Ishikawa (cell line): ENCODE results near the gene EZR.

Source experiments
- CREB1 ChIP-seq: IDR thresholded peaks from 2 replicates; pipeline ENCODE4 v1.6.1; 2012; ENCODE audit warnings: low read depth
- FOXM1 ChIP-seq: IDR thresholded peaks from 2 replicates; pipeline ENCODE4 v1.6.1; 2012; ENCODE audit warnings: low read depth, borderline replicate concordance
- YY1 ChIP-seq: IDR thresholded peaks from 2 replicates; pipeline ENCODE4 v1.6.1; 2012; ENCODE audit warnings: low read depth
- TF ChIP-seq, protein P1 (sequence below): IDR thresholded peaks from 2 replicates; pipeline ENCODE4 v1.6.1; 2012; ENCODE audit warnings: low read depth, mild to moderate bottlenecking
- TF ChIP-seq, protein P2 (sequence below): IDR thresholded peaks from 2 replicates; pipeline ENCODE4 v1.6.1; 2012

- TF ChIP-seq, protein P1, sequence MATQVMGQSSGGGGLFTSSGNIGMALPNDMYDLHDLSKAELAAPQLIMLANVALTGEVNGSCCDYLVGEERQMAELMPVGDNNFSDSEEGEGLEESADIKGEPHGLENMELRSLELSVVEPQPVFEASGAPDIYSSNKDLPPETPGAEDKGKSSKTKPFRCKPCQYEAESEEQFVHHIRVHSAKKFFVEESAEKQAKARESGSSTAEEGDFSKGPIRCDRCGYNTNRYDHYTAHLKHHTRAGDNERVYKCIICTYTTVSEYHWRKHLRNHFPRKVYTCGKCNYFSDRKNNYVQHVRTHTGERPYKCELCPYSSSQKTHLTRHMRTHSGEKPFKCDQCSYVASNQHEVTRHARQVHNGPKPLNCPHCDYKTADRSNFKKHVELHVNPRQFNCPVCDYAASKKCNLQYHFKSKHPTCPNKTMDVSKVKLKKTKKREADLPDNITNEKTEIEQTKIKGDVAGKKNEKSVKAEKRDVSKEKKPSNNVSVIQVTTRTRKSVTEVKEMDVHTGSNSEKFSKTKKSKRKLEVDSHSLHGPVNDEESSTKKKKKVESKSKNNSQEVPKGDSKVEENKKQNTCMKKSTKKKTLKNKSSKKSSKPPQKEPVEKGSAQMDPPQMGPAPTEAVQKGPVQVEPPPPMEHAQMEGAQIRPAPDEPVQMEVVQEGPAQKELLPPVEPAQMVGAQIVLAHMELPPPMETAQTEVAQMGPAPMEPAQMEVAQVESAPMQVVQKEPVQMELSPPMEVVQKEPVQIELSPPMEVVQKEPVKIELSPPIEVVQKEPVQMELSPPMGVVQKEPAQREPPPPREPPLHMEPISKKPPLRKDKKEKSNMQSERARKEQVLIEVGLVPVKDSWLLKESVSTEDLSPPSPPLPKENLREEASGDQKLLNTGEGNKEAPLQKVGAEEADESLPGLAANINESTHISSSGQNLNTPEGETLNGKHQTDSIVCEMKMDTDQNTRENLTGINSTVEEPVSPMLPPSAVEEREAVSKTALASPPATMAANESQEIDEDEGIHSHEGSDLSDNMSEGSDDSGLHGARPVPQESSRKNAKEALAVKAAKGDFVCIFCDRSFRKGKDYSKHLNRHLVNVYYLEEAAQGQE, result no peak
- TF ChIP-seq, protein P2, sequence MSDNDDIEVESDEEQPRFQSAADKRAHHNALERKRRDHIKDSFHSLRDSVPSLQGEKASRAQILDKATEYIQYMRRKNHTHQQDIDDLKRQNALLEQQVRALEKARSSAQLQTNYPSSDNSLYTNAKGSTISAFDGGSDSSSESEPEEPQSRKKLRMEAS, result no peak
- TF ChIP-seq YY1 (no peak), CREB1 (no peak), FOXM1 (no peak)
These were observed 36.1 kb downstream of the EZR start for GRCh38 chr6:158783167-158783450.
